DMS114 treated with DMSO at 0.1 percent for 48 hours (cell line): Measurements from ENCODE around the gene SUPV3L1.

ENCODE experiments used
- DNase-seq: peaks from one replicate; lab custom pipeline; 2025; ENCODE audit not compliant: unreplicated experiment; lab: John Stamatoyannopoulos, UW

The SUPV3L1 gene

DNA sequence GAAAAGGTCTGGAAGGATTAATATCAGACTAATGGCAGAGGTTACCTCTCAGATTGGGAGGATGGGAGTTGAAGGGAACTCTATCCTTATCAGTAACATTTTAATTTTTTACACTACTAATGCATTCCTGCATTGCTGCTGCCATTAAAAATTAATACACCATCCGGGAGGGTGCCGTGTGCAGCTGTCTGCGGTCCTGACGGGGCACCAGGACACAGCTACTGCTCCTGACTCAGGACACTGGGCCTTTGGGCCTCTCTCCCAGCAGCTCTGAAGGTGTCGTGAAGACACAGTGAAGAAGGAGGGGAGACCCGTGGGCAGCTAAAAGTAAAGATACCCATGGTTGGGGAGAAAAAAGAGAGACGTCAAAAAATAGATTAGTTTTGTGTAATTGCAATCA lies 74.8 kb downstream of the SUPV3L1 start:
- no peak for DNase-seq
